ENCODE results near the gene NAV3. TPM values are rescaled to one million over a fixed set of nuclear protein-coding genes. Genes with fewer than 3 reads are reported as not detected.

NAV3 gene
- total RNA-seq, 1 donor = under 0.01 TPM

GRCh38 chr12:78204926-78205325 is 374.2 kb downstream of the NAV3 start:
- Histone ChIP-seq H3K4me3 (ENCODE audit: low read length) (no peak overlapping the region), H3K4me1 (ENCODE audit: insufficient read depth, low read length) (no peaks in the 10 kb centered on the region), H3K9me3 (ENCODE audit: low read depth, low read length) (no peaks in the 10 kb centered on the region), H3K27me3 (ENCODE audit: insufficient read depth, low read length) (no peaks in the 10 kb centered on the region)

DNA sequence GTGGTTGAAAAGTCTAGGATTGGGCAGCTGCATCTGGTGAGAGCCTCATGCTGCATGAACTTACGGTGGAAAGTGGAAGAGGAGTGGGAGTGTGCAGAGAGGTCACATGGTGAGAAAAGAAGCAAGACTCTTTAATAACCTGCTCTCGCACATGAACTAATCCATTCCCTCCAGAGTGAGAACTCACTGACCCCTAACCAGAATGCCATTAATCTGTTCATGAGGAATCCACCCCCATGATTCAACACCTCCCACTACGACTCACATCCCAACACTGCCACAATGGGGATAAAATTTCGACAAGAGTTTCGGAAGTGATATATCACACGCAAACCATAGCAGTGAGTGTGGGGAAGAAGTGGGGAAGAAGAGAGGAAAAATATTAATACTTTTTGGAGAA is 377.4 kb downstream of the NAV3 start:
- Histone ChIP-seq H3K4me3 (ENCODE audit: low read length) (no peak overlapping the region), H3K4me1 (ENCODE audit: insufficient read depth, low read length) (no peaks in the 10 kb centered on the region), H3K27me3 (ENCODE audit: insufficient read depth, low read length) (no peaks in the 10 kb centered on the region), H3K9me3 (ENCODE audit: low read depth, low read length) (no peaks in the 10 kb centered on the region)

- H3K9me3 ChIP-seq (ENCODE audit: low read depth, low read length) = no peaks in the 10 kb centered on the region
These were observed 379.3 kb downstream of the NAV3 start for GRCh38 chr12:78209846-78210505.

GRCh38 chr12:78210506-78210860 is 379.8 kb downstream of the NAV3 start:
- H3K4me3 ChIP-seq (ENCODE audit: low read length) = no peak overlapping the region
- H3K9me3 ChIP-seq (ENCODE audit: low read depth, low read length) = no peaks in the 10 kb centered on the region
- no peaks in the 10 kb centered on the region for H3K4me1 ChIP-seq (ENCODE audit: insufficient read depth, low read length)
- H3K27me3 ChIP-seq (ENCODE audit: insufficient read depth, low read length) = no peaks in the 10 kb centered on the region

More at GRCh38 chr12:78209846-78210505, 379.3 kb downstream of the NAV3 start:
- Histone ChIP-seq H3K27me3 (ENCODE audit: insufficient read depth, low read length) (no peaks in the 10 kb centered on the region), H3K4me3 (ENCODE audit: low read length) (no peak overlapping the region), H3K4me1 (ENCODE audit: insufficient read depth, low read length) (no peaks in the 10 kb centered on the region)

DNA sequence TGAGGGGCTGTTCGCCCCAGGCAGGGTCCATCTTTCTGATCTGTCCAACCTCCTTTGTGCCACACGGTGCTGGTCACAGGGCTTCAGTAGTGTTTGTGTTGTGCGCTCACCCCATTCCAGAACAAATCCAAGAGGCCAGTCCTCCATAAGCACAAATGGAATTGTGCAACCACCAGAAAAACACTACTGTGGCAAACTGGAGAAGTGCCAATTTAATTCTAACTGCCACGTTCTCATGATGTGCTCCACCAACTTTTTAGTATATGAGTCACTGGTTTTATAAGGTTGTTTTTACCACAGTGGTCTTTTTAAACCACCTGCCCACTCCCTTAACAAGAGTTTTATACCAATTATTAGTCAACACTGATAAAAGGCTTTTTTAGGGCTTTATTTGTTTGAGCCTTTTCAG is 380.2 kb downstream of the NAV3 start:
- no peak overlapping the region for H3K4me3 ChIP-seq (ENCODE audit: low read length)
- H3K27me3 ChIP-seq (ENCODE audit: insufficient read depth, low read length) = no peaks in the 10 kb centered on the region
- H3K4me1 ChIP-seq (ENCODE audit: insufficient read depth, low read length) = no peaks in the 10 kb centered on the region
- no peaks in the 10 kb centered on the region for H3K9me3 ChIP-seq (ENCODE audit: low read depth, low read length)

GRCh38 chr12:78220811-78221210 is 390.1 kb downstream of the NAV3 start:
- no peaks in the 10 kb centered on the region for H3K27me3 ChIP-seq (ENCODE audit: insufficient read depth, low read length)

GRCh38 chr12:78224154-78224553 is 393.5 kb downstream of the NAV3 start:
- Histone ChIP-seq H3K9me3 (ENCODE audit: low read depth, low read length) (no peaks in the 10 kb centered on the region), H3K4me1 (ENCODE audit: insufficient read depth, low read length) (no peaks in the 10 kb centered on the region), H3K4me3 (ENCODE audit: low read length) (no peak overlapping the region), H3K27me3 (ENCODE audit: insufficient read depth, low read length) (no peaks in the 10 kb centered on the region)

More at GRCh38 chr12:78220811-78221210, 390.1 kb downstream of the NAV3 start:
- no peaks in the 10 kb centered on the region for H3K9me3 ChIP-seq (ENCODE audit: low read depth, low read length)
- H3K4me1 ChIP-seq (ENCODE audit: insufficient read depth, low read length) = no peaks in the 10 kb centered on the region
- H3K4me3 ChIP-seq (ENCODE audit: low read length) = no peak overlapping the region

- no peaks in the 10 kb centered on the region for H3K4me1 ChIP-seq (ENCODE audit: insufficient read depth, low read length)
- H3K27me3 ChIP-seq (ENCODE audit: insufficient read depth, low read length) = no peaks in the 10 kb centered on the region
- H3K4me3 ChIP-seq (ENCODE audit: low read length) = no peak overlapping the region
- no peaks in the 10 kb centered on the region for H3K9me3 ChIP-seq (ENCODE audit: low read depth, low read length)
These were observed 396.1 kb downstream of the NAV3 start for GRCh38 chr12:78226763-78227162.

DNA sequence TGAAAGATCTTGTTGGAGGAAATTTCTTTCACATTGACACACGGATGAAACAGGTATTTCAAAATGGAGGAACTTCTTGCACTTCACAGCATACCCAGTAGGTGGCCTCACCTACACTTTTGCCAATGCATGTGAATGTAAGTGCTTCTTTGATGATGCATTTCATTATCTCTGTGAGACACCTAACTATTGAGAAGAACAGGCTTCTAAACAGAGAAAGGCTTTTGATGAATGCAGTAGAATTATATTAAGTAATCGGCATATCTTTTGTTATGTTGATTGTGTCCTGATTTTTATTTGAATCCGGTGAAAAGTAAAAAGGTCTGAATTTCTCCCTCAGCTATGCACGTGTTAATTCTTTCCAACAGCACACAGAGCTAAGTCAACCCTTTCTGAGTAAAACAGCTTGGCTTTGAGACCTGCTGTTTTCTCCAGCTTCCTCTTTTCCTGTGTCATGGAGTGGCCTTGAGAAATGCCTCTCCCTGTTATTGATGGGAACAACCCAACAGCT is 399.0 kb downstream of the NAV3 start:
- Histone ChIP-seq H3K27me3 (ENCODE audit: insufficient read depth, low read length) (no peaks in the 10 kb centered on the region), H3K4me1 (ENCODE audit: insufficient read depth, low read length) (no peaks in the 10 kb centered on the region), H3K9me3 (ENCODE audit: low read depth, low read length) (no peaks in the 10 kb centered on the region), H3K4me3 (ENCODE audit: low read length) (no peak overlapping the region)

DNA sequence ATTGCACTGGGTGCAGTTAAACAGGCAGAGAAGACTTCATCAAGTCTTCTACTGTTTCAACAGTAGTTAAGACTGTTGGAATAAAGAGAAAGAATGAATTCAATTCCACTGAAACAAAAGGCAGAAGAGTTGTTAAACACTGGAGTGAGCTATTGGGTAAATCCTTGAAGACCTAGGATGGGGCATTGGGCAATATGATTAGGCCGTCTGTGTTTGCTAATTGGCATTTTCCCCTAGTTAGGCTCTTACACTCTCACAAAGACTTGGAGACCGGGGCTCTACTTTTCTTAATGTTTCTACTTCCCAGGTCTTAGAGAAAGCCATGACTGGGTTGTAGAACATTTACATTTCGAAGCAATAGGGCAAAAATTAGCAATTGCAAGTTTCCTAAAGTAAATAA is 402.1 kb downstream of the NAV3 start:
- no peaks in the 10 kb centered on the region for H3K9me3 ChIP-seq (ENCODE audit: low read depth, low read length)
- H3K4me3 ChIP-seq (ENCODE audit: low read length) = no peak overlapping the region
- H3K4me1 ChIP-seq (ENCODE audit: insufficient read depth, low read length) = no peaks in the 10 kb centered on the region
- H3K27me3 ChIP-seq (ENCODE audit: insufficient read depth, low read length) = no peaks in the 10 kb centered on the region

DNA sequence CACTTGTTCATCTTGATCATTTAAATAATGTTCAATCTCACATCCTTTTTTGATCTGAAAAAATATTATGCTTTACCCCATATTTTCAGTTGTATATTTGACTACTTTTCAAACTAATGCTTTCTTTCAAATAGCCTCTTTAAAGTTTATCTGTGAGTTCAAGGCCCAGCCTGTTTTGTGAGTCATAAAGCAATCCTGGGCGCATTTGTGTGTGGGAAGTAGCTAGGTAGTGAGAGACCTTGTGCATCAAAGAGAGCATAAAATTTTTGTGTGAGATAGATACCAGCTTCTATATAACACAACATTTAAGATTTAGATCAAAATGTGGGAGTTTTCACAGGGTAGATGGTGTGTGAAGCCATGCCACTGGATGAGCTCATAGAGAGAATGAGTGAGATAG is 405.6 kb downstream of the NAV3 start:
- Histone ChIP-seq H3K4me1 (ENCODE audit: insufficient read depth, low read length) (no peaks in the 10 kb centered on the region), H3K27me3 (ENCODE audit: insufficient read depth, low read length) (no peaks in the 10 kb centered on the region), H3K9me3 (ENCODE audit: low read depth, low read length) (peaks cover 5% of the 10 kb centered on the region), H3K4me3 (ENCODE audit: low read length) (no peak overlapping the region)

- Histone ChIP-seq H3K4me3 (ENCODE audit: low read length) (no peak overlapping the region), H3K4me1 (ENCODE audit: insufficient read depth, low read length) (no peaks in the 10 kb centered on the region), H3K9me3 (ENCODE audit: low read depth, low read length) (peaks cover 5% of the 10 kb centered on the region), H3K27me3 (ENCODE audit: insufficient read depth, low read length) (no peaks in the 10 kb centered on the region)
These were observed 408.9 kb downstream of the NAV3 start for GRCh38 chr12:78239544-78239943.

DNA sequence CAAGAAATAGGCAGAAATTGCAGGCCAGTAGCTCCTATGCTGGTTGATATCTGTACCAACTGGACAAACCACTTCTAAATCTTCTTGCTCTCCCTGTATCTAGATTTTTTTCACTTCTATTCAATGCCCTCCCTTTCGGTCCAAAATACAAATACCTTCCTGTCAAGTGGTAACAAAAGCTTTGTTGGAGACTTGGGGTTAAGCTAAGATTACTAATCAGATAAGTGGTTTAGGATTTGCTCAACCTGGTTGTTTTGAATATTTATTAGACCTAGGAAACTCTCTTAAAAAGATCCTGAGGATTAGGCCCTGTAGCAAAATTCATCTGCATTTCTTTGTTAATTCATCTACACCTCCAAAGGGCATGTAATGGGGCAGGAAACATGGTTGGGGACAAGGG is 410.1 kb downstream of the NAV3 start:
- H3K9me3 ChIP-seq (ENCODE audit: low read depth, low read length) = peaks cover 5% of the 10 kb centered on the region
- H3K4me1 ChIP-seq (ENCODE audit: insufficient read depth, low read length) = no peaks in the 10 kb centered on the region
- no peak overlapping the region for H3K4me3 ChIP-seq (ENCODE audit: low read length)
- no peaks in the 10 kb centered on the region for H3K27me3 ChIP-seq (ENCODE audit: insufficient read depth, low read length)

- H3K9me3 ChIP-seq (ENCODE audit: low read depth, low read length) = peaks cover 5% of the 10 kb centered on the region
- H3K4me1 ChIP-seq (ENCODE audit: insufficient read depth, low read length) = no peaks in the 10 kb centered on the region
- no peaks in the 10 kb centered on the region for H3K27me3 ChIP-seq (ENCODE audit: insufficient read depth, low read length)
- H3K4me3 ChIP-seq (ENCODE audit: low read length) = no peak overlapping the region
These were observed 410.8 kb downstream of the NAV3 start for GRCh38 chr12:78241446-78241845.

- peaks cover 5% of the 10 kb centered on the region for H3K9me3 ChIP-seq (ENCODE audit: low read depth, low read length)
- no peak overlapping the region for H3K4me3 ChIP-seq (ENCODE audit: low read length)
- H3K27me3 ChIP-seq (ENCODE audit: insufficient read depth, low read length) = no peaks in the 10 kb centered on the region
- H3K4me1 ChIP-seq (ENCODE audit: insufficient read depth, low read length) = no peaks in the 10 kb centered on the region
These were observed 414.3 kb downstream of the NAV3 start for GRCh38 chr12:78244916-78245507.

- H3K27me3 ChIP-seq (ENCODE audit: insufficient read depth, low read length) = no peaks in the 10 kb centered on the region
- no peaks in the 10 kb centered on the region for H3K4me1 ChIP-seq (ENCODE audit: insufficient read depth, low read length)
- no peak overlapping the region for H3K4me3 ChIP-seq (ENCODE audit: low read length)
- no peaks in the 10 kb centered on the region for H3K9me3 ChIP-seq (ENCODE audit: low read depth, low read length)
These were observed 417.6 kb downstream of the NAV3 start for GRCh38 chr12:78248321-78248720.

Measured in mononuclear cell (primary cell).